Stimulated activated CD4-positive, alpha-beta T cell treated with anti-CD3 and anti-CD28 coated beads, Interleukin-4, amount 100 ng/mL, for 48 hours (primary cell): ENCODE results near the gene OTOP1.
"Not testable (repeated sequence)": the region's sequence is repeated elsewhere in the genome, so short reads cannot be mapped to it uniquely, and the experiment has no call there.

Experiments used
- DNase-seq, 2 donors: peaks; one replicate each; pipeline ENCODE4 v3.0.0-alpha.2; 2020; ENCODE audit warnings: low read depth in 2 of 2

OTOP1 gene

GRCh38 chr4:4228356-4228668 is 1.6 kb upstream of the OTOP1 start:
- no peak for DNase-seq

GRCh38 chr4:4227510-4228355 is 1.0 kb upstream of the OTOP1 start:
- no peak for DNase-seq

GRCh38 chr4:4225915-4226605 is 669 bp downstream of the OTOP1 start:
- no peak for DNase-seq

GRCh38 chr4:4217113-4217512 is 9.6 kb downstream of the OTOP1 start:
- no peak for DNase-seq

GRCh38 chr4:4216648-4217047 is 10.1 kb downstream of the OTOP1 start:
- no peak for DNase-seq

DNA sequence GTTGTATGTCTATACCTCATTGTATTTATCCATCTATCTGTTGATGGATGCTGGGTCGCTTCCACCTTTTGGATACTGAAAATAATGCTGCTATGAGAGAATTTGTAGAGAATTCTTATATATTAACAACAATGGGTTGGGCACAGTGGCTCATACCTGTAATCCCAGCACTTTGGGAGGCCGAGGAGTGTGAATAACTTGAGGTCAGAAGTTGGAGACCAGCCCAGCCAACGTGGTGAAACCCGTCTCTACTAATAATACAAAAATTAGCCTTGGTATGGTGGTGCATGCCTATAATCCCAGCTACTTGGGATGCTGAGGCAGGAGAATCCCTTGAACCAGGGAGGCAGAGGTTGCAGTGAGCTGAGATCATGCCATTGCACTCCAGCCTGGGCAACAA is 13.1 kb downstream of the OTOP1 start:
- not testable (repeated sequence) for DNase-seq

GRCh38 chr4:4206204-4206603 is 20.5 kb downstream of the OTOP1 start:
- no peak for DNase-seq

- DNase-seq: no peak
These were observed 22.4 kb downstream of the OTOP1 start for GRCh38 chr4:4204401-4204745.

DNA sequence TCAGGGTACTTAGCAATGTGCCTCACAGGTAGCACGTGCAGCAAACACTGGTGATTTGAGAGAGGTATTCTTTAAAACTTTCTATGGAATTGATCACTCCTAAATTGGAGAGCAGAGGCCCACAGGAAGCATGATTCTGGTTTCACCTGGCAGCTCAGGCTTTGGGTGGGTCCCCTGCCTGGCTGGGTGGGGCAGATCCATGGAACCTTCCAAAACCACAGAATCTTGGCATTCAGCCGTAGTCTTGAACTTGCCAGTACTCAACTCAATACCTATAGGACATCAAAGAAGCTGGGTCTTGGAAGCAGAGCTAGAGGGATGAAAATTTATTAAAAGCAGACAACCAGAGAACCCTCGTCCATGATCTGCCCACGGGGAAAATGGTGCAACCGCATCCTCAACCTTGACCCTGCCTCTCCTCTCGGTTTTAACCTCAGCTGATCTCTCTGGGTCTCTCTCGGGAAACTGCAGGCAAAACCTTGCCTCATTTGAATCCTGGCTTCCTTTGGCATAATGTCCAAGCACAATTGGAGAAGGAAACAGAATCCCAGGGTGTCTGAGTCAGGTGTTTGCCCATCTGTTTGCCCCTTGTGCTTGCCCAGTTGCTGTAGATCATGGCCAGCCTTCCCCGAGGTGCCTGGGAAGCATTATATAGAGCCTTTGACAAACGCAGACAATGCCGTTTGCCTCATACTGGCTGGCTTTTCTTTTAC is 22.9 kb downstream of the OTOP1 start:
- no peak for DNase-seq

DNA sequence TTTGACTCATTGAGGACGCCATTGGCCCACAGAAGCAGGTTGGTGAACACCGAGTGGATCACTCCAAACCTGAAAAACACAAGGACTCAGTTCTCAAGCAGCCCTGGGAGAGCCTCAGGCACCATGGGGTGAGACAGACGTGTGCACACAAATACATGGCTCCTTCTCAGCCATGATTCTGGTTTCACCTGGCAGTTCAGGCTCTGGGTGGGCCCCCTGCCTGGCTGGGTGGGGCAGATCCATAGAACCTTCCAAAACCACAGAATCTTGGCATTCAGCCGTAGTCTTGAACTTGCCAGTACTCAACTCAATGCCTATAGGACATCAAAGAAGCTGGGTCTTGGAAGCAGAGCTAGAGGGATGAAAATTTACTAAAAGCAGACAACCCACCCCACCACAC is 24.2 kb downstream of the OTOP1 start:
- no peak for DNase-seq

DNA sequence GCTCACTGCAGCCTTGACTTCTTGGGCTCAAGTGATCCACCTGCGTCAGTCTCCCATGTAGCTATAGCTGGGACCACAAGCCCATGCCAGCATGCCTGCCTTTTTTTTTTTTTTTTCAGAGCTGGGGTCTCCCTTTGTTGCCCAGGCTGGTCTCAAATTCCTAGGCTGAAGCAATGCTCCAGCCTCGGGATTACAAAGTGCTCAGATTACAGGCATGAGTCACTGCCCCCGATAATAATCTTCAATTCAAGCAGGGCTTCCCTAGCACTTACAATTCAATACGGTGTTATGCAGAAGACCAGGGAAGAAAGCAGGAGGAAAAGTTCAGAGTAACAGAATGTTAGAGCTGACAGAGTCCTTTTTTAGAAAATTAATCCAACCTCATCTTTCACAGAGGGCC is 26.1 kb downstream of the OTOP1 start:
- DNase-seq: no peak

DNA sequence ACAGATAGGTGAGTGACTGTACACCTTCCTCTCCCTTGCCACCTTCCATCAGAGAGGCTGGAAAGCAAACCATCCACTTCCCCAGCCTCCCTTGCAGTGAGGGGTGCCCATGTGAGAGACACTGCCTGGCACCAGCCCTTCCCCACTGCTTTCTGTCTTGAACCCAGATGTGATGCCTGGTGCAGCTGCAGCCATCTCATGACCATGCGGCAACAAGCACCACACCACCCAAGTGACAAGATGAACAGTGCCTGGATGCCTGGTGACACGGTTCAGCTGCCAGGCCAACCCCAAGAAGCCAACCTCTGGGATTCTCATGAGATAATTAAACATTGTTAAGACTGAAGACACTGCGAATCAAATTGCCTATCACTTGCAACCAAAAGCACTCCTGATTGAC is 31.4 kb downstream of the OTOP1 start:
- DNase-seq: no peak

DNA sequence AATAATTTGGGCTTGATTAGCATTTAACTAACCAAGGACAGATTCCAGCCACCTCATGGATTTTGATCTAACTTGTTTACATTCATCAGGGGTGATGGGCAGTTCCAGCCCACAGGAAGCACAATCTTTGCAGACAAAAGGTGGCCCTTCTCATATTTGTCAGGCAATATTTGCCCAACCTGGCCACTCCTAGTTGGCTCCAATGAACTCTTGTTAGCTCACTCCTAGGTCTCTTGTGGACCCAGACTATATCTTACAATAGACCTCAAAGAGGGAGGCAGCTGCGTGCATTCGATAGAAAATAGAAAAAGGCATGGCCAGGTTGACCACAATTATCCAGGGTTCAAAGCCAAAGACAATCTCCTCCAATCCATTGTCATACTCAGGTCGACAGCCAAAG is 38.2 kb downstream of the OTOP1 start:
- DNase-seq: not testable (repeated sequence)

- DNase-seq: no peak
These were observed 41.2 kb downstream of the OTOP1 start for GRCh38 chr4:4185528-4185927.

GRCh38 chr4:4182835-4183568 is 43.7 kb downstream of the OTOP1 start:
- DNase-seq: peak in 1 of 2 donors; percentile 45

DNA sequence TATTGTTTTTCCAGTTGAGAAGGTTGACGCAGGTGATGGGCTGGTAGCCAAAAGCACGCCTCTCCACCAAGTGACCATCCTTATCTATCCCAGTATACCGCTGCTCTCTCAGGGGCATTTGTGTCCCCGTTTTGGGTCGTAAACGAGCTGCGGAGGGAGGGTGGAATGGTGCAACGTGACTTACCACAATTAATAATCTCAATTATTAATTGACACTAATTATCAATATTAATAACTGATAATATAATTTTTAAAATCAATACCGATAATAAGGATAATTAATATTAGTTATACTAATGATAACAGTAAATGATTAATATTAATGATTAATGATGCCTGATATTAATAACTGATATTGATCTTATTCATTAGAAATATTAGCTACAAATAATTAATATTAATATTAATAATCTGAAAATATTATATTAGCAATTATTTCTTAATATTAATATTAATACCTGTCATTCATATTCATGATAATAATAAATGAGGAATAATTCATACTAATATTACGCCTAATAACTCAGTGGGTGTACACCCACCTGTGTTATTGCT is 56.1 kb downstream of the OTOP1 start:
- no peak for DNase-seq

- DNase-seq: not testable (repeated sequence)
These were observed 58.5 kb downstream of the OTOP1 start for GRCh38 chr4:4167981-4168780.

DNA sequence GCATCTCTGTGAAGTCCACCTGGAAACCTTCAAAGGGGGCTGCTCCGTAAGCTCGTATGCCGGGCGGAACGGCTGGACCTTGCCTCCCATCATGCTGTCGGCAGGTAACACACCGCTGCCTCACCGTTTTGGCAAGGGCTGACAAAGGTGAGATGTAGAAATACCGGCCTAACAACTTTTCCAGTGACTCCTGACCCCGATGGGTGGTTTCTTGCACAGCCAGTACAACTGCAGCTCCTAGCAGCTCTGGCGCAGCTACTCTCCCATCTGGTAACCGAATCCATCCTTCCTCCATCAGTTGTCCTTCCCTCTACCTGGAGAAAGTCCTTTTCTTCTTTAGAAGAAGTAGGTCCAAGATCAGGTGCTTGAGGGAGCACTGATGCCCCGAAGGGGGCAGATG is 59.7 kb downstream of the OTOP1 start:
- not testable (repeated sequence) for DNase-seq

DNA sequence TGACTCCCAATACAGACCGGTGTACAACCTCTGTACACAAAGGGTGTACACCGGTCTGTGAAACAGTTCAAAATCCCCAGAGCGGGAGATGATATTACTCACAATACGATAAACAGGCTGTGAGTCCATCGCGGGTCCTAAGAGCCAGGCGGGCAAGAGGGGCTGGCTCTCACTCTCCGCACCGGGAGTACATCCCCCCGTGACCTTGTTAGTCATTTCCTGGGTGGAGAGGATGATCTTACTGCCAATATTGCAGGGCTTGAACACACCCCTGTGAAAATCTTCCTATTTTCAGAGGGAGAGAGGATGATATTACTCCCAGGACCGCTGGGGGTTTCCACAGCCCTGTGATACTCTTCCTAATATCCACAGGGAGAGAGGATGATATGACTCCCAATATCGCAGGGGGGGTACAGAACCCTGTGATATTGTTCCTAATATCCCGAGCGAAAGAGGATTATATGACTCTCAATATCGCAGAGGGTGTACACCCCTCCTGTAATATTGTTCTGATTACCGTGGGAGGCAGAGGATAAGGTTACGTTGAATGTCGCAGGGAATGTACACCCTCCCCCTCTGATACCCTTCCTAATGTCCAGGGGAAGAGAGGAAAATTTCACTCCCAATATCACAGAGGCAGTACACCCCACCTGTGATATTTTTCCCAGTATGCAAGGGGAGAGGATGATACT is 60.9 kb downstream of the OTOP1 start:
- not testable (repeated sequence) for DNase-seq

GRCh38 chr4:4164532-4165173 is 62.1 kb downstream of the OTOP1 start:
- not testable (repeated sequence) for DNase-seq
